MM.1S (cell line): ENCODE results near the gene CAP2.
"Not testable (repeated sequence)": the region's sequence is repeated elsewhere in the genome, so short reads cannot be mapped to it uniquely, and the experiment has no call there.

Experiments
- CTCF ChIP-seq: fragments of 300-600 bp; sonication (generic); IDR thresholded peaks from 2 replicates; pipeline ENCODE4 v1.5.1; 2016; ENCODE audit warnings: antibody characterized with exemption, low read length, mixed read lengths
- EZH2 ChIP-seq: fragments of 300-600 bp; sonication (generic); optimal IDR thresholded peaks from 2 replicates; pipeline ENCODE3; 2017; ENCODE audit warnings: low read depth, mild to moderate bottlenecking, antibody characterized with exemption, low read length, mixed read lengths

GRCh38 chr6:17440811-17441210 lies 47.4 kb downstream of the CAP2 start:
- not testable (repeated sequence) for TF ChIP-seq CTCF, EZH2
